GM12878 (cell line): ENCODE results near the gene MGRN1. TPM values are rescaled to one million over a fixed set of nuclear protein-coding genes. Genes with fewer than 3 reads are reported as not detected.

Source experiments
- ATAC-seq: fragments of 200-7000 bp; cut with Tn5 transposase; 3 replicates; pipeline ENCODE4 v1.9.1; 2020; ENCODE audit warnings: mild to moderate bottlenecking, moderate library complexity
- BruUV-seq: library from RNA; stranded (reverse); fragments of 400-500 nt; replicated peaks from 2 replicates; lab custom pipeline; 2021; lab: Mats Ljungman, UMichigan
- CTCF ChIA-PET: fragments of 300-600 bp; sonication (Branson Sonifier 250); formaldehyde crosslinking; extraction: SDS; loops from one replicate; lab custom pipeline; 2021; ENCODE audit warnings: inconsistent platforms; lab: Yijun Ruan, JAX
- POLR2A ChIA-PET: fragments of 350-600 bp; formaldehyde crosslinking; extraction: SDS; loops from one replicate; lab custom pipeline; 2021; ENCODE audit warnings: inconsistent platforms; lab: Charles Lee
- RAD21 ChIA-PET: fragments of 300-600 bp; sonication (Branson Sonifier 250); formaldehyde crosslinking; loops from one replicate; lab custom pipeline; 2023; ENCODE audit warnings: antibody characterized with exemption; ENCODE audit not compliant: unreplicated experiment; lab: Charles Lee
- SMC1A ChIA-PET: fragments of 300-600 bp; sonication (Branson Sonifier 250); formaldehyde crosslinking; loops from one replicate; lab custom pipeline; 2023; ENCODE audit not compliant: unreplicated experiment, uncharacterized antibody; lab: Charles Lee
- DNase-seq: peaks from one replicate; pipeline ENCODE4 v3.0.0-alpha.2; 2011; ENCODE audit warnings: low read depth, low spot score
- FAIRE-seq: peaks from 3 replicates; lab custom pipeline; 2011; peaks lifted over from hg19 to GRCh38; lab: Jason Lieb, UNC
- H2AFZ ChIP-seq: 2 replicates; pipeline ENCODE4 v1.6.0; 2011; ENCODE audit warnings: low read depth, low read length, control low read depth; ENCODE audit not compliant: control insufficient read depth
- H3K27ac ChIP-seq: 2 replicates; pipeline ENCODE4 v1.5.1; 2011; ENCODE audit warnings: control low read depth; ENCODE audit not compliant: control insufficient read depth, insufficient read depth
- H3K27me3 ChIP-seq, 2 experiments: replicated peaks in 1 of 2; 2 replicates each; pipeline versions ENCODE4 v1.6.0 to v1.6.1; 2011; ENCODE audit warnings: low read length in 1 of 2; ENCODE audit not compliant: control insufficient read depth in 2 of 2, insufficient read depth in 2 of 2
- H3K36me3 ChIP-seq, 2 experiments: 2 replicates each; pipeline ENCODE4 v1.5.1; 2011; ENCODE audit warnings: low read length in 1 of 2; ENCODE audit not compliant: control insufficient read depth in 2 of 2, insufficient read depth in 2 of 2
- H3K4me1 ChIP-seq: 2 replicates; pipeline ENCODE4 v1.6.1; 2011; ENCODE audit warnings: mild to moderate bottlenecking, low read length, moderate library complexity, mixed read lengths; ENCODE audit not compliant: control insufficient read depth, insufficient read depth
- H3K4me2 ChIP-seq: 2 replicates; pipeline ENCODE4 v1.6.0; 2011; ENCODE audit warnings: control low read depth; ENCODE audit not compliant: control insufficient read depth, insufficient read depth
- H3K4me3 ChIP-seq: fragments of 200-600 bp; sonication (generic); 2 replicates; pipeline ENCODE4 v1.5.1; 2016
- H3K79me2 ChIP-seq: 2 replicates; pipeline ENCODE4 v1.6.0; 2011; ENCODE audit warnings: low read length; ENCODE audit not compliant: control insufficient read depth, insufficient read depth
- H3K9ac ChIP-seq: 2 replicates; pipeline ENCODE4 v1.8.0; 2011; ENCODE audit warnings: low read length, control low read depth, mixed read lengths; ENCODE audit not compliant: control insufficient read depth, insufficient read depth
- H3K9me3 ChIP-seq: replicated peaks from 3 replicates; pipeline ENCODE4 v1.5.1; 2011; ENCODE audit warnings: mild to moderate bottlenecking, low read length; ENCODE audit not compliant: control insufficient read depth, insufficient read depth
- H4K20me1 ChIP-seq: 2 replicates; pipeline ENCODE4 v1.6.0; 2011; ENCODE audit not compliant: control insufficient read depth, insufficient read depth
- BRCA1 ChIP-seq: IDR thresholded peaks from 2 replicates; pipeline ENCODE4 v1.6.1; 2011; ENCODE audit warnings: low read depth, low read length, improper control_type of control experiment
- CBX5 ChIP-seq: sonication (generic); IDR thresholded peaks from 2 replicates; pipeline ENCODE4 v1.6.1; 2016; ENCODE audit warnings: low read depth, moderate library complexity, mild to moderate bottlenecking, inconsistent platforms
- CTCF ChIP-seq, 3 experiments: IDR thresholded peaks in 2 of 3; conservative IDR thresholded peaks in 1 of 3; 2 replicates each; pipeline ENCODE4 v1.5.1; 2011; ENCODE audit warnings: low read depth in 3 of 3, low read length in 3 of 3, mild to moderate bottlenecking in 3 of 3, control low read depth in 2 of 3, moderate library complexity in 2 of 3, inconsistent platforms in 1 of 3, mixed read lengths in 1 of 3; ENCODE audit not compliant: control insufficient read depth in 2 of 3, insufficient read depth in 1 of 3; ENCODE audit errors: extremely low read depth in 1 of 3
- DPF2 ChIP-seq: fragments of 450-650 bp; IDR thresholded peaks from 2 replicates; pipeline ENCODE4 v1.6.1; 2017; ENCODE audit warnings: mild to moderate bottlenecking
- HDAC6 ChIP-seq: fragments of 200-600 bp; sonication (generic); IDR thresholded peaks from one replicate; pipeline ENCODE4 v1.8.0; 2017; ENCODE audit warnings: antibody characterized with exemption; ENCODE audit not compliant: unreplicated experiment
- NFYB ChIP-seq: IDR thresholded peaks from 2 replicates; pipeline ENCODE4 v1.6.1; 2011; ENCODE audit warnings: low read depth, mild to moderate bottlenecking, low read length, improper control_type of control experiment, moderate library complexity; ENCODE audit not compliant: insufficient read depth
- WGBS: methylation state at CpG from one replicate; pipeline ENCODE4 v1.1.6; 2016; ENCODE audit warnings: low lambda C conversion rate; ENCODE audit not compliant: insufficient replicate concordance, insufficient coverage; ENCODE audit errors: missing lambda C conversion rate; 5-methylcytosine and 5-hydroxymethylcytosine counted together
- in situ Hi-C: fragments of 300-500 bp; cut with MboI; formaldehyde crosslinking; loops from 9 replicates; pipeline ENCODE4 v1.14.3; 2018; ENCODE audit warnings: mixed read lengths
- intact Hi-C: fragments of 100-400 bp; cut with micrococcal nuclease; formaldehyde crosslinking; loops from one replicate; pipeline ENCODE4 v1.14.2; 2022; ENCODE audit not compliant: unreplicated experiment
- polyA plus RNA-seq, 11 experiments: library from polyadenylated mRNA; depleted of rRNA in 4 of 11; unstranded in 6 of 11; stranded (reverse) in 5 of 11; fragments of >200 nt; fragmentation: Nextera tagmentation in 4 of 11; fragmentation: Illumina TruSeq in 1 of 11; extraction: Ambion mirVana in 4 of 11; extraction: Trizol in 1 of 11; gene quantifications; 1 replicate in 1 of 11; 2 replicates in 10 of 11; pipeline versions ENCODE4 v1.2.1 to v1.2.3, GENCODE V29; 2011 to 2016; ENCODE audit warnings: inconsistent platforms in 2 of 11, missing spikeins in 2 of 11, low read depth in 1 of 11
- total RNA-seq, 4 experiments: library from RNA; depleted of rRNA in 3 of 4; stranded (reverse); fragments of >200 nt in 3 of 4; fragmentation: Illumina TruSeq in 1 of 4; extraction: Trizol in 1 of 4; gene quantifications; 2 replicates each; pipeline versions ENCODE4 v1.2.1 to v1.2.3, GENCODE V29; 2013 to 2021

Gene MGRN1
- total and polyA plus RNA-seq, 10 of the 15 experiments (the other 5 are each of a cell fraction or from before 2014, with no cell fraction given), result 0.35 to 86.7 (median 14.6) TPM

- no peaks in the 10 kb centered on the region; the same call in 1 of the 2 replicates for H4K20me1 ChIP-seq
- 91% methylated on average over 13 of the region's 13 CpGs for WGBS
- H3K4me3 ChIP-seq, result no peak overlapping the region
- H3K4me1 ChIP-seq, result no peaks in the 10 kb centered on the region
- CTCF ChIA-PET, result no interaction called here
- SMC1A ChIA-PET, result no interaction called here
- no peak for DNase-seq
- no peaks in the 10 kb centered on the region for H3K9me3 ChIP-seq
- FAIRE-seq, result no peak
- H3K36me3 ChIP-seq, result peaks cover 0 to 29% of the 10 kb centered on the region in 2 experiments; a peak in 3 of 4 replicates
- ATAC-seq, result no peak
- intact Hi-C loops (no loop called here), in situ Hi-C loops (no loop called here)
- no peak overlapping the region for H3K9ac ChIP-seq
- H3K79me2 ChIP-seq, result no peaks in the 10 kb centered on the region
- TF ChIP-seq HDAC6 (no peak), CTCF (IDR thresholded peaks at IDR 0.05 in 2 of 3, conservative IDR thresholded peaks at IDR 0.05 in 1 of 3; ENCODE audit: control insufficient read depth in 2 of 3, extremely low read depth in 1 of 3, insufficient read depth in 1 of 3, low read depth in 3 of 3, low read length in 3 of 3) (no peak), NFYB (no peak), BRCA1 (no peak), DPF2 (no peak), CBX5 (no peak)
- POLR2A ChIA-PET, result no interaction called here
- RAD21 ChIA-PET, result no interaction called here
- BruUV-seq, result no TSS peak
- H3K27ac ChIP-seq, result no peak overlapping the region
- no peaks in the 10 kb centered on the region for H3K27me3 ChIP-seq
- H3K4me2 ChIP-seq, result no peak overlapping the region
- H2AFZ ChIP-seq, result no peak overlapping the region
Measured at GRCh38 chr16:4685292-4685691, 60.7 kb downstream of the MGRN1 start.
